ENCODE results near the gene DRD4. TPM values are rescaled to one million over a fixed set of nuclear protein-coding genes. Genes with fewer than 3 reads are reported as not detected.

DRD4 gene
- total RNA-seq, 4 donors from 2014 or later: 0.66 TPM; not detected in 3

DNA sequence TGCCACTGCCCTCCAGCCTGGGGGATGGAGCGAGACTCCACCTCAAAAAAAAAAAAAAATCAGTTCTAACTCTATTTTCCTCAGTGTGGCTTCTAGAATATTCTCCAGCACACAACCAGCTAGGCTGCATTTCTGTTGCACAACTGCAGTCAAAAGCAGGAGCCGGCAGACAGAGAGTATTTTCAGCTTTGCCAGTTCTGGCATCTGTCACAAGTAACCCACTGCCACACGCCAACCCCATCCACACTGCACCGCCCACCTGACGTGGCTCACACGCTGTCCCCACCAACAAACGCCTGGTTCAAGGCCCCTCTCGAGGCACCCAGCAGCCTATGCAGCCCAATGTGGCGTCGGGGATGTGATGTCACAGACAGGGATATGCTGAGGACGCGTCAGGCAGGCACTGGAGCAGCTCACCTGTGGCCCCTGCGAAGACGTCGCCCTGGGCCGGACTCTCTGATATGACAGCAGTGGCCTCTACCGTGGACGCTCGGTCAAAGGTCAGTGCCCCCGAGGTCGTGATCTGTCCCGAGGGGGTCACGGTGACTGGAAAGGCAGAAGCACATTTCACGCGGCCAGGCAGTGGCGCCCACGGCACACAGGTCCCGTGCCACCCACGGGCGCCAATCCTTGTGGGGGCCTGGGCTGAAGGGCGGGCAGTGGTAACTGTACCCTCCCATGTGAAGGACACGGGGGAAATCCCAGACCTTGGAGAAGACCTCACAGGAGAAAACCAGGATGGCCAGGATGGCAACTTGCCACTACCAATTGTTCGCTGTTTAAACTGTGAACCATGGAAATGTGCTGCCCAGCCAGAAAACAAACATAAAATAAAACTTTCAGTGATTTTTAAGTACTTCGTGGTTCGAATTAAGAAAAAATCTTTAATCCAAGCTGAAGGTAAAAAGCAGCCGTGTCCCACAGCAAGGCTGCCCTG, 42.5 kb downstream of the DRD4 start:
- TF ChIP-seq, protein P1, sequence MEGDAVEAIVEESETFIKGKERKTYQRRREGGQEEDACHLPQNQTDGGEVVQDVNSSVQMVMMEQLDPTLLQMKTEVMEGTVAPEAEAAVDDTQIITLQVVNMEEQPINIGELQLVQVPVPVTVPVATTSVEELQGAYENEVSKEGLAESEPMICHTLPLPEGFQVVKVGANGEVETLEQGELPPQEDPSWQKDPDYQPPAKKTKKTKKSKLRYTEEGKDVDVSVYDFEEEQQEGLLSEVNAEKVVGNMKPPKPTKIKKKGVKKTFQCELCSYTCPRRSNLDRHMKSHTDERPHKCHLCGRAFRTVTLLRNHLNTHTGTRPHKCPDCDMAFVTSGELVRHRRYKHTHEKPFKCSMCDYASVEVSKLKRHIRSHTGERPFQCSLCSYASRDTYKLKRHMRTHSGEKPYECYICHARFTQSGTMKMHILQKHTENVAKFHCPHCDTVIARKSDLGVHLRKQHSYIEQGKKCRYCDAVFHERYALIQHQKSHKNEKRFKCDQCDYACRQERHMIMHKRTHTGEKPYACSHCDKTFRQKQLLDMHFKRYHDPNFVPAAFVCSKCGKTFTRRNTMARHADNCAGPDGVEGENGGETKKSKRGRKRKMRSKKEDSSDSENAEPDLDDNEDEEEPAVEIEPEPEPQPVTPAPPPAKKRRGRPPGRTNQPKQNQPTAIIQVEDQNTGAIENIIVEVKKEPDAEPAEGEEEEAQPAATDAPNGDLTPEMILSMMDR (IDR thresholded peaks at IDR 0.05; ENCODE audit: low read depth): no peak

DNA sequence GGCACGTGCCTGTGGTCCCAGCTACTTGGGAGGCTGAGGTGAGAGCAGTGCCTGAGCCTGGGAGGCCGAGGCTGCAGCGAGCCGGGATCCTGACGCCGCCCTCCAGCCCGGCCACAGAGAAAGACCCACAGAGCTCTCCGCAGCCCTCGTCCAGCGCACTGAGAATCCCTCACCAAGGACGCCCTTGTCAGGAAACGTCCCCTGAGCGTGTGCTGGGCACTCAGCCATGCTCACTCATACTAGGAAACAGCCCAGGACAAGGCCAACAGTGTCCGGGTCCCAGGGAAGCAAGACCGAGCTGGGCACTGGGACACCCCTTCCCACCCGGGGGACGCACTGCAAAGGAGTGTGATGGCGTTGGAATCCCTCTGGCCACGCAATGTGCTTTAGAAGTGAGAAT, 43.4 kb downstream of the DRD4 start:
- TF ChIP-seq, protein P1 (IDR thresholded peaks at IDR 0.05; ENCODE audit: low read depth): no peak

DNA sequence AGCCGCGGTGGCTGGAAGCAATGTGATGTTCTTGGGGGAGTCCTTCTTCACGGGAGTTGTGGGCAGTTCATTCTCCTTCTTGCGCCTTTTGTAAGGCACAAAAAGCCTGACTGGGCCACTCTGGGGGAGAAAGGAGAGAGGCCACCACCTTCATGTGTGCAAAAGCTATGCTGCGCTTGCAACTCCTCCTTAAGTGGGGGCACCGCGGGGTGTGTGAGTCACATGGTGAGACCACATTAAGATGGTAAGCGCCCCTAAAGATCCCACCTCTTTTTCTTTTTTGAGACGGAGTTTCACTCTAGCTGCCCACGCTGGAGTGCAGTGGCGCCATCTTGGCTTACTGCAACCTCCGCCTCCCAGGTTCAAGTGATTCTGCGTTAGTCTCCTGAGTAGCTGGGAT, 43.9 kb downstream of the DRD4 start:
- TF ChIP-seq, protein P1 (IDR thresholded peaks at IDR 0.05; ENCODE audit: low read depth): no peak

DNA sequence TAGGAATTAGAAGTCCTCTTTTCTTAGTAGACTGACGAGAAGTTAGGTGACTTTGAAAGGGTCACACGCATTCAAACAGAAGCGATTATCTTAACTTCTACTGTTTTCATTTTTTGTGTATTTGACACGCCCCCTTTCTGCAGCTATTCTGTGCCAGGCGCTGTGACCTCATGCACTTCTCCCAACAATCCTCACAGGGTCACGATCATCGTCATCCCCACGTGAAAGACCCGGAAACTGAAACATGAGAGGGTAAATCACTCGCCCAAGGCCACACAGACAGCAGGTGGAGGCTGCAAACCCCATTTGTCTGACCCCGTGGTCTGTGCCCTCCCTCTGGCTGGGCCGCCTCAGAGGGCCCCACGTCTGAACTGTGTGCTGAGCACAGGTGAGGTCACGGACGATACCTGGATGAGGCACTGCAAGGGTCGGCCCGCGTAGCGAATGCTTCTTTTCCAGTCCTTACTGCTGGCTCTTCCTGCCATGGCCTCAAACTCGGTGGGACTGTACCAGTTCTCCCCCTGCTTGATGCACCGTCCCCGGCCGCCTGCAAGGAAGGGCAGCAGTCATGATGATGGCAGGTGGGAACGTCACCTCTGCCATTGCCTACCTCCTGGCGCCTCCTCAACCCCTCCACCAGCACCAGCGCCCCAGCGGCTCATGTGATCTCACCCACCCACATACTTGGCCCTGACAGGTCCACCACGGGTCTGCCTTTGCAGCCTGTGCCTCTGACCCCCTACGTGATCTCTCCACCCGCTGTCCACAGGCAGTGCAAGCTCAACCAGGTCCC, 49.6 kb downstream of the DRD4 start:
- TF ChIP-seq, protein P1 (IDR thresholded peaks at IDR 0.05; ENCODE audit: low read depth): no peak

DNA sequence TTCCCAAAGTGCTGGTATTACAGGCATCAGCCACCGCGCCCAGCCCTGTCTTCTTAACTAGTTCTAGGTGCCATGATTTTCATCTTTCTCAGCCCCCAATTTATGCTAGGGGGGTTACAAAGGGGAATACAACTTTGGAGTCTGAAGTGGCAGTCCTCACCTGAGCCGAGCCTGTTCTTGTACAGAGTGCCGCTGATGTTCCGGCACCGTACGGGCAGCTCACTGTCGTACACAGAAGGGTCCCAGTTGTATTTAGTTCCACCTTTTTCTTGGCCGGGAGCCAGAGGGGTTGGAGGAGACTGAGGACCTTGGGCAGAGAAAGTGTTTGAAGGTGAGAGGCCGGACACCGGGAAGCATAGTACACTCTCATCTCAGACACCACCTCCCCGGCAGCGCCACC, 50.7 kb downstream of the DRD4 start:
- TF ChIP-seq, protein P1 (IDR thresholded peaks at IDR 0.05; ENCODE audit: low read depth): no peak

DNA sequence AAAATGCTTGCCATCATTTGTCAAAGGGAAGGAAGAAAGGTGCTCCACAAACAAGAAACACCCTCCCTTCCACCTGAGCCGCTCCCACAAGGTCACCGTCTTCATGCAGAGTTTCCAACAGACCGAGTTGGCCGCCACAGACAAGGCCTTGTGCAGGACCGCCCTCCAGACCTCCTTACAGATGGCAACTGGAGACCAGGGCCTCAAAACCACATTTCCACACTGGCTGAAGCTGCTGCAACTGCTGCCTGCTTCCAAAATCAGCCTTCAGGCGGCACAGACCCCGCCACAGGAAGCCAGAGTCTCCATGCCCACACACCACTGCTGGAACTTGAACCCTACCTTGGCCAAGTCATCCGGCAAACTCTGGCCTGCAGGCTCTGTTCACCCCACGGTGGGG, 51.6 kb downstream of the DRD4 start:
- TF ChIP-seq, protein P1 (IDR thresholded peaks at IDR 0.05; ENCODE audit: low read depth): no peak

DNA sequence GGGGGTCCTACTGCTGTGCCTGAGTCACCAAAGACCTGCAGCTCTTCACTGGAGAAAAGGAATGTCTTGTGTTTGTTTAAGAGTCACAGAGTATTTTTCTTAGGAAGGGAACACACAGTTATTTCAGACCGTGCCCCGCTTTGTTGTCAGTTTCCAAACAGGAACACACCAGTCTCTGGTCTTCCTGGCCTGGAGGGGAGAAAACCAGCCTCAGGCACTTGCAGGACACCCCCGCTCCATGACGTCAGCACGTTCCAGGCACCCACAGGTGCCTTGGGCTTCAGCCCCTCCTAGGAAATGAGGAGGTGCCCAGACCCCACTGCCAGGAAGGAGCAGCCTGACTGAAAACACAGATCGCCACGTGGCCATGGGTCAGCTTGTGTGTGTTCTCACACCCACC, 52.6 kb downstream of the DRD4 start:
- TF ChIP-seq, protein P1 (IDR thresholded peaks at IDR 0.05; ENCODE audit: low read depth): no peak
